RPMI8226 (cell line): ENCODE data around the gene CLEC4F.

ENCODE experiments used
- DNase-seq: peaks from one replicate; pipeline ENCODE4 v3.0.0-alpha.2; 2015

Gene CLEC4F

GRCh38 chr2:70785137-70785911, 35.1 kb downstream of the CLEC4F start:
- DNase-seq: peak; percentile 72

GRCh38 chr2:70784320-70784719, 36.1 kb downstream of the CLEC4F start:
- DNase-seq: no peak

DNA sequence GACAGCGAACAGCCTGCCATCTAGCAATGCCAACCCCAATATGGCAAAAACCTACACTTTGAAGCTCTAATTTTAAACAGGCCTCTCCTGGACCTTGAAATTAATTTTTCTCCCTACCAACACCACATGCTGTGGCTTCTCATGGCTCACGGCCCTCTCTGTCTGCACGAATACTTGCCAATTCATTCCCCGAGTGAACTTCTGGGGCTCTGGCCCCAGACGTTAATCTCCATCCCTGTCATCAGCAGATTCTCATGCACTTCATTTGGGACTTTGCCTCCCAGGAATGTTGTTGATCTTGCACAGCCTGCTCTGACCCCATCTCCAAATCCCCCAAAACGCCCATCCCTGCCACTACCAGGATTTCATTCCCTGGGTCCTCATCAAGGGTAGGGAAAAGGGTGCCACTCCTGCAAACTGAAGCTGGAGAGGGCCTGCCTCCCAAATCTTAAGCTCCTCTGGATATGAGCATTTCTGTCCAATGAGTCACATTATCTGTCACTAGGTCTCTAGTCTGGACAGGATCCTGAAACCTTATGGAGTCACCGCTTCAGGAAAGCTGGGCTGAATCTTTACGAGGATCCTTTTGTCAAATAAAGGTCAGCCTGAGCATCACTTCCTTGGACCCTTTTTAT, 40.4 kb downstream of the CLEC4F start:
- DNase-seq: no peak

- DNase-seq: no peak
Measured at GRCh38 chr2:70779491-70779890, 40.9 kb downstream of the CLEC4F start.

- DNase-seq: no peak
Measured at GRCh38 chr2:70778676-70779075, 41.7 kb downstream of the CLEC4F start.

GRCh38 chr2:70777450-70777849, 42.9 kb downstream of the CLEC4F start:
- no peak for DNase-seq

GRCh38 chr2:70776266-70776665, 44.1 kb downstream of the CLEC4F start:
- DNase-seq: no peak

- no peak for DNase-seq
Measured at GRCh38 chr2:70775141-70775540, 45.3 kb downstream of the CLEC4F start.

DNA sequence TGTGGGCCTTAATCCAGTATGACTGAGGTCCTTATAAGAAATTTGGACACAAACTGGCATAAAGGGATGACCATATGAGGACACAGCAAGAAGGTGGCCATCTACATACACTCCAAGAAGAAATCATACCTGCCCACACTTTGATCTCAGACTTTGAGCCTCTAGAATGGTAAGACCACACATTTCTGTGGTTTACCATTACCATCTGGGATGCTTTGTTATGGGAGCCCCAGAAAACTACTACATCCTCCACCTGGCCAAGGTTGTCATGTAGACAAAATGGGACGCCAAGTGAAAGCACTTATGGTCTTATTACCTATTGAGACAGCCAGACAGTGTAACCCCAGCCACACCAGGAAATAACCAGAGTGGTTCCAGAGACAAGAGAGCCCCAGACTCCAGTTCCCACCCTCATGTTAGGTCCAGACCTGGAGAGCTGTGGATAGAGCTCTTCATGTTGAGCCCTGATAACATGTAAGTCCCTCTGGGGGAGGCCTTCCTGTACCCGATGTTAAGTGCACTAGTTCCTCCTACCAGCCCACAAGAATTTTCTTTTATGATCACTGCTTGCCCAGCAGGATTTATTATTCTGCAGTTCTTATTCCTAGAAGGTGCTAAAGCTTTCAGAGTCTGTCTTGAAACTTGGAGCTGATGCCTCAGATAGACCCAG, 47.8 kb downstream of the CLEC4F start:
- peak; percentile 11 for DNase-seq

GRCh38 chr2:70771446-70771845, 49.0 kb downstream of the CLEC4F start:
- no peak for DNase-seq

DNA sequence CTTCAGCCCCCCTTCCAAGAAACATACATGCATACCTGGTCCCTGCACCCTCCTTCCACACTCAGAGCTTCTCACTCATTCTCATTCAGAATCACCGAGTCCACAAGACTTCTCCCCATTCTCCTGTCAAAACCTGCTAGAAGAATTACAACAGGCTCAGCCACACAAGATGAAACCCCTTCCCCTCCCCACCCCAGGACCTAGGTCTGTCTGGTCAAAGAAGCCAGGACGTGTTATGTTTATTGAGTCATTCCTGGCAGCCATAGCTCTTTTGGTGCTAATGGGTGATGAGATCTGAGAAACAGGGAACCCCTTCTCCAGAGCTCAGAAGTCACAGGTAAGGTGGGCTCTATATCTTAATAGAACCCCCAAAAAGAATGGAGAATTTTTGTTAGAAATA, 50.9 kb downstream of the CLEC4F start:
- DNase-seq: no peak

- no peak for DNase-seq
Measured at GRCh38 chr2:70768590-70769085, 51.8 kb downstream of the CLEC4F start.

DNA sequence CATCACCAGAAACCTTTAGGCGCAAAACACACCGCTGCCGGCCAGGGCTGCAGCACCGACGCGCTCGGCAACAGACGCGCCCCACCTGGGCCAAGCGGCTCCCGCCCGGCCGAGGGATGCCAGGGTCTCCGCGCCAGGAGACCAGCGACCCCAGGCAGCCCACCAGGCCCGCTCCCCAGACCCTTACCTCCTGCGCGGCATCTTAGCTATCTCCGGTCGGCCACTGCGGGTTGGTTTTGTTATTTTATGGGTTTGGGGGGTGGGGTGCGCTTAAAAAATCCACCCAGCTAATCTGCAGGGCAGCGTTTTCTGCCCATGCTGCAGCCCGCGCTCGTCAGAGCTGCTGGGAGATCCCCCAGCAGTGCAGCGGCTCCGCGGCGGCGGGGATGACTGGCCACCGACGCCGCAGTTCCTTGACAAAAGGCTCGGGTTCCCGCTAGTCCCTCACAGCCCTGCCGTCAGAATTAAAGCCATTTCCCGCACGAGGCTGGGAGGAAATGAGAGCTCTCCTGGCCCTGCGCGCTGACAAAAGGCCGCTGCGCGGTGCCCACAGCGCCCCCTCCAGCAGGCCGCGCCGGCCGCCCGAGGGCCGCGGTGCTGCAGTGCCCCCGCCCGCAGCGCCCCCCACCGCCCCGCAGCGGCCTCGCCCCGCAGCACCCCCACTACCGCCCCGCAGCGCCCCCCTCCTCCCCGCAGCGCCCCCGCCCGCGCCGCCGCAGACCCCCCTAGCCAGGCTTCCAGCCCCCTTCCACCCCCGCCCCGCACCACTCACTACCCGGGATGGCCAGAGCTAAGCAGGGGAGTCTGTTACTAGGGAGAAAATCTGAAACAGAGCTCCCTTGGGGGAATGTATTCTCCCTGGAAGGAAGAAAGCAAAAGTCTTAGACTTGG, 52.5 kb downstream of the CLEC4F start, which contains the start of gene ADD2:
ADD2 (minus strand) TSS at position 502 of the 891 bp plus-strand sequence. CDS start 61,792 bp downstream, outside the sequence.
- DNase-seq: peak; percentile 85

DNA sequence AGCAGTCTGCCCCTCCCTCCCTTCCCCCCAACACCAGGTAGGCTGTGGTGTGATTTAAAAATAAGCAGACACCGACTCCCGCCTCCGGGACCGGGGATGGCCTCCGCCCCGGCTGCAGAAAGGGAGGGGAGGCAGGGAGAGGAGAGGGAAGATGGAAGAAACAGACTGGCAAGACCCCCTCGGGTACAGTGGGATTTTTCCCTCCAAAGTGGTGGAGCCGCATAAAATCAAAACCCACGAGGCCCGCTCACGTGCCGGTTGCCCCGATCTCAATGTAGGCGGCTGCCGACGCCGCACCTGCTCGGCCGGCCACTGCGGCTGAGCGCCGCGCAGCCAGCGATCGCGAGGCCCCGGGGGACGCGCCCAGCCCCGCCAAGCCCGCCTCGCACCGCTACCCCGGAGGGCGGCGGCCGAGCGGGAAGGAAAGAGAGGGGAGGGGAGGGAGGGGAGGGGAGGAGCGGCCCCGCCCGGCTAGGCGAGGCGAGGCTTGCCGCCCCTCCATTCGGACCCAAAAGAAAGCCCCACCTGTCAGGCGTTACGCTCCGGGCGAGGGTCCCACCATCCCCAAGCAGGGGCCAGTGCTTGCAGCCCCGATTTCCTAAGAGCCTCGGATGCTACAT, 53.2 kb downstream of the CLEC4F start:
- DNase-seq: peak; percentile 73

GRCh38 chr2:70766357-70767078, 53.9 kb downstream of the CLEC4F start:
- no peak for DNase-seq

DNA sequence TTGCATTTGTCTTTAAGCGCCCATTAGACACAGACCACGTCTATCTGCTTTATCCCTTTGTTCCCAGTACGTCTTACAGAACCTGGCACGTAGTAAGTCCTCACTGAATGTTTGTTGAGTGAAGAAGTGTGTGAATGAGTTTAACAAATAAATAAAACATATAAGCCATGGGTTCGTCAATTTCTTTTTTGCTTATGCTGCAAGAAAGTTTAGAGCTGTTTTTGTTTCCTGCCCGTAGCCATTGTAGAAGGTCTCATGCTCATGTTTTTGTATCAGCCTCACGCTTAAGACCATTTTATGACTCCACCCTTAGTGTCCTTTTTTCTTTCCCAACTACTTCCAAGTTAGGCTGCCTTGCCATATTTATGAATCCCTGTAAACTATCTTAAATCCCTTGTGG, 54.9 kb downstream of the CLEC4F start:
- DNase-seq: no peak

DNA sequence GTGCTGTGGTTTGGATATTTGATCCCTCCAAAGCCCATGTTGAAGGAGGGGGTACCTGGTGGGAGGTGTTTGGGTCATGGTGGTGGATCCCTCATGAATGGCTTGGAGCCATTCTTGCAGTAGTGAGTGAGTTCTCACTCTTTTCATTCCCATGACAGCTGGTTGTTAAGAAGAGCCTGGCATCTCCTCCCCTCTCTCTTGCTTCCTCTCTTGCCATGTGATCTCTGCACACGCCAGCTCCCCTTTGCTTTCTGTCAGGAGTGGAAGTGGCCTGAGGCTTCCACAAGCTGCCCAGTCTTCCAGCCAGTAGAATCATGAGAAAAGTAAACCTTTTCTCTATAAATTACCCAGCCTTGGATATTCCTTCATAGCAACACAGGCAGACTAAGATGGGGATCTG, 61.0 kb downstream of the CLEC4F start:
- no peak for DNase-seq
